Measurements from ENCODE around the gene TET3.
"Not testable (repeated sequence)": the region's sequence is repeated elsewhere in the genome, so short reads cannot be mapped to it uniquely, and the experiment has no call there.

The TET3 gene

DNA sequence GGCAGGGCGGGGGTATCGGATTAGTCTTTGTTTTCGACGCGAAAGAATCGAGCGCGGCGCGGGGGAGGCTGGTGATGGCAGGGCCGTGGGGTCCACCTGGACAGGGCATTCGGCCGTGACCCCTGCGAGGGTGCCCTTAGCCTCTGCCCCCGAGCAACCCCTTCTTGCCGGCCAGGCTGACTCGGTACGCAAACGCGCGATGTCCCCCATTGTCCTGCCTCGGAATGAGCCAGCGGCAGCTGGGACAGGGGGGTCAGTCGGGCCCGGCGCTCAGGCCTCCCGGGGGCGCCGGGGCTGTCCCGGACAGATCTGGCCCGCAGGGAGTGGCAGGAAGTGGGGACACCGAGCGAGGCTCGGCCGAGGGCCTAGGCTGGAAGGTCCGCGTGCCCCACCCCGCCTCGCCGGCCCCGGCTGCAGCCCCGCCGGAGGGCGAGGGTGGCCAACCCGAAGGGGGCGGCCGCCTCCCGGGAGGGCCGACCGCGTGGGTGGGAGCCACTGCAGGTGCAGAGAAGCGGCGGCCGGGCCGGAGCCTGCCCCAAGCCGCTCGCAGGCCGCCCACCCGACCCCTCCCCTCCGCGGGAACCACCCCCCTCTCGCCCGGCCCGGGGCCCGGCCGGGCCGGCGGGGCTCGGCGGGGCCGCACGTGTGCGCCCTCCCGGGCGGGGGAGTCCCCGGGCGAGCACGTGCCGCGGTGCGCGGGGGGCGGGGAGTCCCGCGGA is at the start of gene TET3:
Gene TET3, plus strand, starts transcription at position 708 of the 719 bp plus-strand sequence. CDS start 1,494 bp downstream, outside the sequence.
- no peak for DNase-seq

DNA sequence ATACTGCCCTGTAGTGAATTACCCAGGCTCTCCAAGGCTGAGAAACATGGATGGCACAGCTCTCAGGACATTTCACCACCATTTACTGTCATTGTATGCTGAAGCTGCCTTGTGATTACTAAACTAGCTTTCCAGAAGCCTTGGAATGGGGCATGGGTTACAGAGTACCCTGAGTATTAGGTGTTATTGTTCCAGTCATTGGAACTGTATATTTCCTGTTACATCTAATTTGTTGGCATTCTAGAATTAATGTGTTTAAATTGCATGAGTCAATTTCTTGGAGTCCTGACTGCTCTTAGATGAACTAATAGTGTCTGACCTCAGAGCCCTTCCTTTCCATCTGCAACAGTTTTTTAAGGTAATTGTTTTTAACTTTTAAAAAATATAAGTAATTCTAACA is 49.1 kb upstream of the TET3 start:
- DNase-seq = no peak

DNA sequence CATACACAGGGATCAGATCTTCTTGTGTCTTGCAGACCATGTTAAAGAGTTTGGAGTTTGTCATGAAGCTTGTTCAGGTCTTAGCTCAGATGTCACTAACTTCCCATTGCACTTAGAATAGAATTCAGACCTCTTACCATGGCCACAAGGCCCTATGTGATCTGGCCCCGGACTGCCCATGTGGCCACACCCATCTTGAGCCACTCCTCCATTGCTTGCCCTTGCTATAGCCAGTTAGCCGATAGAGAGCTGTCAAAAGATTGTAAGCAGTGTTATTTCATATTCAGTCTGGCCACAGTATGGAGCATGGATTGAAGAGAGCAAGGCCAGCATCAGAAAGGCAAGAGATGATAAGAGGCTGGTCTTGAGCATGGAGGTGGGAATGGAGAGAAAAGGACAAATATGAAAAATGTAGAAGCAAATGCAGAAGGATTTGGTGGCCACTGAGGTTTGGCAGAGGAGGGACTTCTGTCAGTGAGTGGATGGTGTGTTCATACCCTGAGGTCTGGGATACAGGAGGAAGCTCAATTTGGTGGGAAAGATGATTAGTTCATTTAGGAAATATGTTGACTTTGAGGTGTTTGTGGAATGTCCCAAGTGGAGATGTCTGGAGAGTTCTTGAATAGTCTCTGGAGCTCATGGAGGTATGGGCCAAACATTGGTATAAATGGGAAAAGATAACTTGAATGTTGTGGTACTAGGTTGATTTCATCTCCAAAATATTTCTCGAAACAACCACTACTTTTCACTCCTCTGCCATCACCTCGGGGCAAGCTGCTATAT is 47.4 kb upstream of the TET3 start:
- DNase-seq = no peak

DNA sequence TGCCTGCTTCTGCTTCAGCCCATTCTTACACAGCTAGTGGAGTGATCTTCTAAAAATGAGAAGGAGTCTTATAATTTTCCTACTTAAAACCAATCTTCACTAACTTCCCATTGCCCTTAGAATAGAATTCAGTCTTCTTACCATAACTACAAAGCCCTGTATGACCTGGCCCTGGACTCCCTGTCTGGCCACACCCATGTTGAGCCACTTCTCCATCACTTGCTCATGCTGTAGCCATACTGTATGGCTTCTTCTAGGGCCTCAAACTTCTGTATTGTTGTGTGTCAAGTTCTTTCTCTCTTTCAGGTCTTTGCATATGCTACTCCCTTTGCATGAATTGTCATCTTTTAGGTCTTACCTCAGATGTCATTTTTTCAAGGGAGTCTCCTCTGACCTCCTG is 46.8 kb upstream of the TET3 start:
- no peak for DNase-seq

DNA sequence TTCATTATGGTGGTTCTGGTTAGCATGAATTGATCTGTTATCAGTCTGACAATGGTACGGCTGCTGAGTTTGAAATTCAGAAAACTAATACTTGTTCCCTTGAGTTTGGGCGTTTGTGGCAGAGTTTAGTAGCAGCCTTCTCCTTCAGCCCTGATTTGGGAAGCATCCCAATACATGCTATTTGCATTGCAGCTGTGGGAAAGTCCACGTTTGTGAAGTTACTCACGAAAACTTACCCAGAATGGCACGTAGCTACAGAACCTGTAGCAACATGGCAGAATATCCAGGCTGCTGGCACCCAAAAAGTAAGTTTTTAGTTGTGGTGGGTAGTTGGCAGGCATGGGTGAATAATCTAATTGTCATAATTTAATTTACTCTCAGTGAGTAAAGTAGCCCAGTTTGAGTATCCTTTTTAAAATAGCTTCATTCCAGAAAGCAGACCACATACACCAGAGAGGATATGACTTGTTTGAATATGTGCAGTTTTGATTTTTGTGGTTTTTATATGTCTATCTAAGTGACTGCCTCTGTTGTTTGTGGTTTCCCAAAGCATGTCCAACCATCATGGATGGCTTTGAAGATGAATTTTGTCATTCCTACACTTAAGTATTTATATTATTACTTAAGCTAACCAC is 45.9 kb upstream of the TET3 start:
- no peak for DNase-seq

DNA sequence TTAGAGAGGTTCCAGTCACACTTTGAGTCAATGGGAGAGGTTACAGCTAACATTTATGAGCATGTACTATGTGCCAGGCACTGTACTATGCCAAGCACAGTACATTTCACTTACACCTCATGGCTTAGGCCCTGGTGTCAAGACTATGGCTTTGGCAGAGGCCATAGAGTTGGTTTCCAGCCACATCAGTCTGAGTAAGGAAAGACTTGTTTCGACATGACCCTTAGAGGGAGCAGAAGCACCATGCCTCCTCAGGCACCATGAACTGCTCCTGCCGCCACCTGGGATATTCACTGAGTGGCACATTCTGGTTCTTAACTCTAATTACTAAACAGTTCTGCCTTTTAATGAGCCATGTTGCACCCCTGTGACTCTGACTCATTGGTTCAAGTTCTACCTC is 45.3 kb upstream of the TET3 start:
- peak; percentile 27 to 28 for DNase-seq

DNA sequence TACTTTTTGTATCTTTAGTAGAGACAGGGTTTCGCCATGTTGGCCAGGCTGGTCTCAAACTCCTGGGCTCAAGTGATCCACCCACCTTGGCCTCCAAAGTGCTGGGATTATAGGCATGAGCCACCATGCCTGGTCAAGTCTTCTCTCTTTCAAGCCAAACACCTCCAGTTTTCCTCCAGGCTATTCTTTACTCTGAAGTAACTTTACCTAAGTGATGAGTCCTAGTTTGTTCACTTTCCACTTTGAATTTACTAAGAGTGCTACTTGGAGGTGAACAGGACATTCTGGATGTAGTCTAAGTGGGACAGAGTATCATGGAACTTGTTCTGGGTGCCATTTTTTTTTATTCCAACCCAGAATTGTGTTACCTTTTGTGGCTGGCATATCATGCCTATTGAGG is 44.6 kb upstream of the TET3 start:
- DNase-seq = not testable (repeated sequence)

DNA sequence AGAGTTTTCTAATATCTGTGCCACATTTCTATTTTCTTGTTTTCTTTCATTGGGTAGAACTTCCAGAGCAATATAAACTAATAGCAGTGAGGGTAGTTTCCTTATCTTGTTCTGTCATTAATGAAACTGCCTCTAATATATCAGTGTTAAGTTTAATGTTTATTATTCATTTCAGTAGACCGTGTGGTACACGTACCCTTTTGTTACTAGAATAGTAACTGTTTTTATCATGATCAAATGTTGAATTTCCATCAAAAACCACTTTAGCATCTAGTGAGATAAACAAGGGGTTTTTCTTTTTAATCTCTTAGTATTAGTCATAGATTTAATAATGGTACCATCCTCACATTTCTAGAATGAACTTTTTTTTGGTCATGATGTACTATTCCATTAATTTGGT is 42.0 kb upstream of the TET3 start:
- DNase-seq = no peak

DNA sequence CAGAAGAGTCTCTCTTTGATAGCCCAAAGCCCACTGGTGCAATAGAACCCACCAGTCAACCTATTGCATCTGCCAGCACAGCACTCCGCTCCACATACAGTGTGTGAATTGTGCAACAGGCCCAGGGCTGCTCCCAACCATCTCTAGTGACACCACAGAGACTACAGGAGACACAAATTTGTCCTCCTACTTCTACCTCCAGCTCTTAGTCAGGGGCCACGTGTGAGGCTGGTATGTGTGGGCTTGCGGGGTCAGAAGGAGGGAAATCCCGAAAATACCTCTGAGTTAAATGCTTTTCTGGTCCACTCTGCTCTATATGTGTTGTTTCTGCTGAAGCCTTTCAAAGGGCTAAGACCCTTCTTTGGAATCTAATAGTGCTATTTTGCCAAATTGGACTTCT is 40.0 kb upstream of the TET3 start:
- DNase-seq = no peak

DNA sequence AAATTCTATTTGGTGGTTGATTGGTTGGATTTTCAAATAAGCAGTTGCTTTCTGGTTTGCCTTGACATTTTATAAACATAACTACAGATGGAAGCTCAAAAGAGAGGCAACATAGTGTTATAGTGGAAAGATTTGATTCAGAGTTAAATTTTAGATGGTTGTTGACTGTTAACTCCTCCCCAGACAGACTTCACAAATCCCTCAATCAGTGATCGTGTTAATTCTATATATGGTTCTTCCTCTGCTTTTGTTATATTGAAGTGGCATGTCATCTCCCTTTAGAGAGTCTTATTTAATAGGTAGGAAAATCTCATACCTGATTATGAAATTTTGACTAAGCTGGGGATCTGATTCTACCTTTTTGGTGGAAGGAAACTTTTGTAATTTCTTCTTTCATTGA is 38.5 kb upstream of the TET3 start:
- no peak for DNase-seq

DNA sequence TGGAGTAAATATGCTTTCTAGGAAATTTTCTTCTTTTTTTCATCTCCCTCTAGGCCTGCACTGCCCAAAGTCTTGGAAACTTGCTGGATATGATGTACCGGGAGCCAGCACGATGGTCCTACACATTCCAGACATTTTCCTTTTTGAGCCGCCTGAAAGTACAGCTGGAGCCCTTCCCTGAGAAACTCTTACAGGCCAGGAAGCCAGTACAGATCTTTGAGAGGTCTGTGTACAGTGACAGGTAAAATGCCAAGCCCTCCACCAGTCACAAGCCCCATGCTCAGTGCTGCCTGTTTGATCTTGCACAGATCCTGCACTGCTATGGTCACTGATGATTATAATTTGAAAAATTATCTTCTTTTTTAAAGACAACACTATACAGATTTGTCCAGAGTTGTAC is 38.0 kb upstream of the TET3 start:
- DNase-seq = no peak

DNA sequence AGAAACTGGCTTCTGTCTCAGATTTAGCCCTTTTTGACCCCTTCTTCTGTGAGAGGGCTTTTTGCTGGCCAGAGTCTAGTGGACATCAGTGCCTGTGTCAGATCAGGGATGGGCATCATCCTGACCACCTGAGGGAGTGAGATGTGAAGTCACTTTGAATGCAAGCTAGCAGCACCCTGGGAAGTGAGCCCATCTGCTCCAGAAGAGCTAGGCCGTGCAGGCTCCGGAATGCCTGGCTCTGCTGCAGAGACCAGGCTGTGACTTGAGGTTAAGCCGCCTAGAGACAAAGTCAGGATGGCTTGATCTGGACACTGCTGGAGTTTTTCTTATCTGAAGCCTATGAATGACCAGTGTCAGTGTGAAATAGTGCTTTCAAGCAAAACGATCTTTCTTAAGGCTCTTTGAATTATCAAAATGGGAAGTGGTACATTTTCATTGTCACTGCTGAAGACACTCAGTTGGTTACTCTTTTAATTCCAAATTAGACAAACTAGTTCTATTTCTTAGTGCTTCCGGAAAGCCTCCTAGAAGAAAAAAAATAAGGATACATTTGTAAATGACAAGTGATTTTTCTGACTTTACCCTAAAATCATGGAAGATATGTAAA is 37.2 kb upstream of the TET3 start:
- no peak for DNase-seq

DNA sequence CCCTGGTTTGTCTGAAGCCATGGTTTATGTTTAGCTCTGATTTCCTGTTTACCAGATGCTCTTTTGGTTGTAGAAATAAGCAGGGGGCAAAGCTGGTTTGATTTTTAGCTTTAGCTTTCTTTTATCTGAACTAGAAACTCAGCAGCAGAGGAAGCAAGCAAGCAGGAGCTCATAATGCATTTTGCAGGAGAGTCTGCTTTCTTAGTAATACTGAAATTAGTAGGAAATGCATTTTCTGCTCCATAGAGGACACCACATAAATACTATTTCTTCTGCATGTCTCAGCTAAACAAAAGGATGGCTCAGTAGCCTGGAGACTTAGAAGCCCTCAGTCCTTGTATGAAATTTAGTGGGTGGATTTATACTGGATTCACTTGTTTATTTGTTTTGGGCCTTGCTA is 34.9 kb upstream of the TET3 start:
- DNase-seq = no peak

DNA sequence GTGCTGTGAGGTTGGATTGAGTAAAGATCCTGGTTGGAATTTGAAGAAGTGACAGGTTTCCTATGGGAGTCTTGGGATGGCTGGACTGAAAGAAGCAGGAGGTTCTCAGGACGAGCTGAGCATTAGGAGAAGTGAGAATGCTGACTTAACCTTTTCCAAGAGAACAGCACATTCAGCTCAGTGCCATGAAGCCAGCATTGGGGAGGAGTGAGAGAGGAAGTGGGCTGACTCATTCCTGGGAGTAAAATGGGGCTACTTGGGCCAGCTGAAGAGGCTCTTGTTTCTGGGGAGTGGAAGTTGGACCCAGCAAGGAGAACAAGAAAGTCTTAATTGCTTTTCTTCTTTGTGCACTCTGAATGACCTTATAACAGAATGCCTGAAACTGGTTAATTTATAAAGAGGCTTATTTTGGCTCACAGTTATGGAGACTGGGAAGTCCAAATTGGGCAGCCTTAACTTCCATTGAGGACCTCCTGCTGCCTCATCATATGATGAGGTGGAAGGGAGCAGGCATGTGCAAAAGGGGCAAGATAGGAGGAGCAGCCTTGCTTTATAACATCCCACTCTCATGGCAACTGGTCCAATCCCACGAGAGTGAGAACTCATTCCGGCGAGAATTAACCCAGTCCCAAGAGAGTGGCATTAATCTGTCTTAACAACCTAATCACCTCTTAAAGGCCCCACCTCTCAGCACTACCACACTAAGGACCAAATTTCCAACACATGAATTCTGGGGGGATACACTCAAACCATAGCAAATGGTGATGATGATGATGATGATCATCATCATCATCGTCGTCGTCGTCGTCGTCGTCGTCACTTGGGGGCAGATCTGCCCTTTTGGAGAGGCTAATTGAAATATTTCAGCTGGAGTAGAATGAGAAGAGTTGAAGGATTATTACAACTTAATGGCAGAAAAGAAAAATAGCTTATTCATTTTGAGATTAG is 31.9 kb upstream of the TET3 start:
- peak; percentile 14 to 28 for DNase-seq

DNA sequence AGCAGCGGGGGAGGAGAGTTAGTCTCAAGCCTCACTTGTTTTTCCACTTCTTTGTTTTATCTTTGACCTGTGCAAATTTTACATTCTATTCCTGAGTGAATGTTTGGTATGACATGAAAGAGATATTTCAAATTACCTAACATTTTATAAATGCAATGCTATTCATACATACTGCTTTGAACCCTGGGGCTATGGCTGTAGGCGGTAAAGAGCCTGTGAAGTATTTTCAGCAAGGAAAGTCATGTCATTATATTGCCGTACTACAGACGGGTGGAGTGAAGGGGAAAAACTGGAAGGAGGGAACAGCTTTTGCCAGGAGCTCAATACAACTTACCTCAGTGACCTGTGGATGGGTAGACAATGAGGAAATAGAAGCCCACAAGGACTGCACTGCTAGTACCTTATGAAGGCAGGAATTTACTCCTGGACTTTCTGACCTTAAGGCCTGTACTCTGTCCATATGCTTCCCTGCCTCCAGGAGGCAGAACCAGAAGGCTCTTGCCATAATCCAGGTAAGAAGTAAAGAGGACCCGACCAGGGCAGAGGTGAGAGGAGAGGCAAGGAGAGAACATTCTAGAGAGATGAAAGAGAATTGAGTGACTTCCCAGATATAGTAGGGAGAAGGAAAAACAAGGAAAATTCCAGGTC is 28.4 kb upstream of the TET3 start:
- DNase-seq = no peak

DNA sequence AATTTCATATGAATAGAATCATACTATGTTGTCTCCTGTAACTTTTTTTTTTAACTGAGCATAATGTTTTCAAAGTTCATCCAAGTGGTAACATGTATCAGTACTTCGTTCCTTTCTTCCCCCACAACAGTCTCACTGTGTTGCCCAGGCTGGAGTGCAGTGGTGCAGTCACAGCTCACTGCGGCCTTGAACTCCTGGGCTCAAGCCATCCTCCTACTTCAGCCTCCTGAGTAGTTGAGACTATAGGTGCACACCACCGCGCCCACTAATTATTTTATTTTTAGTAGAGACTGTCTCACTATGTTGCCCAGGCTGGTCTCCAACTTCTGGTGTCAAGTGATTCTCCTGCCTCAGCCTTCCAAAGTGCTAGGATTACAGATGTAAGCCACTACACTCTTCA is 23.4 kb upstream of the TET3 start:
- no peak for DNase-seq

DNA sequence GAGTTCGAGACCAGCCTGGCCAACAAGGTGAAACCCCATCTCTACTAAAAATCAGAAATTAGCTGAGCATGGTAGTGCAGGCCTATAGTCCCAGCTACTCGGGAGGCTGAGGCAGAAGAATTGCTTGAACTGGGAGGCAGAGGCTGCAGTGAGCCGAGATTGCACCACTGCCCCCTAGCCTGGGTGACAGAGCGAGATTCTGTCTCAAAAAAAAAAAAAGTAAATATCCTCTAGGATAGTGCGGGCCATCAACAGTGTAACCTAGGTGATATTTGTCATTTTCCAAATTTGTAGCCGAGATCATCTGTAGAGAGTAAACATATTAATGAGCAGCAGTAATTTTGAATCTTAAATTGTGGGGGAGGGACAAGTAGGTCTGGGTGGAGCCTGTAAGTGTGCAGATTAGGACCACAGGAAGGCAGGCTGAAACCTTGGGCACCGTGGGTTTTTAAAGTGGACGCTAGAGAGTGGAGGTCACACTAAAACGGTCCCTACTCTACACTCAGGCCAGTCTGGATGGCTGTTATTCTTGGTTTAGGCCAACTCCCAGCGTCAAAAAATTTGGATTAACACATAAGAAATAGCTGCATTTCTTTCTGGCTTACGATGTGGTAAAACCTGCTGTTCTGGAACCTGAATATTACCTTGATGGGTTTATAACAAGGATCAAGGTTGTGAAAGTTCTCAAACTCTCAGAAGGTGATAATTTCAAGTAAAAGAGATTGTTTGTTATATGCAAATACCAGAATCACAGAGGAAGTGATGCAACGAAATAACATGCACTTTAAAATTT is 22.7 kb upstream of the TET3 start:
- no peak for DNase-seq

DNA sequence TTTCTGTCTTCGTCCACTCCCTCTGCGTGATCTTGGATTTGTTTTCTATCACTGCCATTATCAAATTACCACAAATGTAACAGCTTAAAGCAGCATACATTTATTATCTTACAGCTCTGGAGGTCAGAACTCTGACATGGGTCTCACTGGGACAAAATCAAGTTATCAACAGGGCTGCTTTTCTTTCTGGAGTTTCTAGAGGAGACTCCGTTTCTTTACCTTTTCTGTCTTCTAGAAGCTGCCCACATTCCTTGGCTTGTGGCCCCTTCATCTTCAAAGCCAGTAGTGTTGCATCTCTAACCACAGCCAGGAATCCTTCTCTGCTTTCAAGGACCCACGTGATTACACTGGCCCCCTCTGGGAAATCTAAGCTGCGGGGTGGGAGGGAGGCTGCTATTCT is 21.9 kb upstream of the TET3 start:
- no peak for DNase-seq

DNA sequence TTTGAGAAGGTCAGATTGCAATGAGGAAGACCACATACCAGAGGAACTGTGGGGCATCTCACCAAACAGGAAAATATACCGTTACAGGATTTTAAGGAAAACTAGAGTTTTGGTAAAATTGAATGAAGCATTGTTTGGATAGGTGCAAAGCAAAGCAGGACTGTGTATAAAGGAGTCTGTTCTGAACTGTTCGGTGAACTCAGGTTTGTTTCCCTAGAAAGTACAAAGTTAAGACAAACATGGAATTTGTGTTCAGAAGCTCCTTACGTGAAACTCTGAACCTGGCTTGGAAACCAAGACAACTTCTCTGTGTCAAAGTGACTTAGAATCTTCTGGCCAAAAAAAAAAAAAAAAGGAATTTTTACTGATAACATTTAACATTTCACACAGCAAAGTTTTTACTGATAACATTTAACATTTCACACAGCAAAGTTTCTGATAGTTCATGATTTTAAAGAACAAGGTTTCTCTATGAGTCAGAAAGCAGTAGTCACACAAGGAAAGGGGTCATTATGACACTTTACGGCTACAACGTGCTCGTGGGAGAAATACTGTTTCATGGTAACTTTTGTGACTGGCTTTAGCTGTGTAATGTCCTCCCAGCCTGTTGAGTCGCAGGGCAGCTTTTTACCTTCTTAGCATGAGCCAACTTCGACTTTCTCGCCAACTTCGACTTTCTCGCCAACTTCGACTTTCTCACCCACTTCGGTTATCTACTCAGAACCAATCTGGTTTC is 21.2 kb upstream of the TET3 start:
- DNase-seq = no peak

DNA sequence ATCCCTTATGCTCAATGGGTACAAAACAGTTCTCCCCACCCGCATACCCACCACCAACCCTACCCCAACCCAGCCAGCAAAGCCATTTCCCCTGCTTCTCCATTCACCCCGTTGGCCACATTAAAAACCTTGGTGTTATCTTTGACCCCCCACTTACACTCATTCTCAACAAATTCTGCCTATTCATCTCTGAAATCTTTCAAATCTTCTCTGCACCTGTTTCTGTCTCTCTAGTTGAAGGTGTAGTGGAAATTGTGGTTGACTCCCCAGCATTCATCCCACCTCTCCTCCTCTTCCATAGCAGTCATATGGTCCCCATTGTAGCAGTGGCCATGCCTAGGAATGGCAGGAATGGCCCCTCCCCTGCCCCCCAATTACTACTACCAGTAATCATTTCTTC is 20.5 kb upstream of the TET3 start:
- no peak for DNase-seq

Measured in Kasumi-1 (cell line).